HFF-Myc (cell line): ENCODE results near the gene TAF6.
"Not testable (repeated sequence)": the region's sequence is repeated elsewhere in the genome, so short reads cannot be mapped to it uniquely, and the experiment has no call there.

Experiments used
- DNase-seq: peaks from one replicate; pipeline ENCODE4 v3.0.0-alpha.2; 2011; ENCODE audit warnings: low read depth; ENCODE audit errors: extremely low read depth
- H3K4me3 ChIP-seq: replicated peaks from 2 replicates; pipeline ENCODE4 v1.5.1; 2011; ENCODE audit warnings: low read depth, mild to moderate bottlenecking, control low read depth, low read length
- CTCF ChIP-seq: IDR thresholded peaks from 2 replicates; pipeline ENCODE4 v1.5.1; 2012; ENCODE audit warnings: mild to moderate bottlenecking, low read depth, low read length, control low read depth; ENCODE audit errors: missing control alignments

TAF6 gene

GRCh38 chr7:100132697-100133151 lies 13.6 kb upstream of the TAF6 start:
- TF ChIP-seq CTCF: peak; percentile 93
- H3K4me3 ChIP-seq: no peak overlapping the region
- DNase-seq: peak; percentile 40

GRCh38 chr7:100132126-100132525 lies 13.0 kb upstream of the TAF6 start:
- no peak for TF ChIP-seq CTCF
- no peak overlapping the region for H3K4me3 ChIP-seq
- DNase-seq: no peak

GRCh38 chr7:100130608-100131453 lies 11.7 kb upstream of the TAF6 start:
- H3K4me3 ChIP-seq: no peak overlapping the region
- no peak for DNase-seq
- peak; percentile 57 for TF ChIP-seq CTCF

GRCh38 chr7:100130220-100130607 lies 11.1 kb upstream of the TAF6 start:
- not testable (repeated sequence) for DNase-seq, H3K4me3 ChIP-seq

GRCh38 chr7:100128637-100128963 lies 9.4 kb upstream of the TAF6 start:
- DNase-seq: no peak
- TF ChIP-seq CTCF: no peak
- H3K4me3 ChIP-seq: no peak overlapping the region

- no peak for TF ChIP-seq CTCF
- H3K4me3 ChIP-seq: peak overlapping the region; percentile 64
- DNase-seq: no peak
These were observed 8.9 kb upstream of the TAF6 start for GRCh38 chr7:100127866-100128636.
